Measurements from ENCODE around the gene CFAP57.

- no peak for TF ChIP-seq EZH2 (IDR thresholded peaks at IDR 0.05; ENCODE audit: borderline replicate concordance)
- TF ChIP-seq, protein P1, sequence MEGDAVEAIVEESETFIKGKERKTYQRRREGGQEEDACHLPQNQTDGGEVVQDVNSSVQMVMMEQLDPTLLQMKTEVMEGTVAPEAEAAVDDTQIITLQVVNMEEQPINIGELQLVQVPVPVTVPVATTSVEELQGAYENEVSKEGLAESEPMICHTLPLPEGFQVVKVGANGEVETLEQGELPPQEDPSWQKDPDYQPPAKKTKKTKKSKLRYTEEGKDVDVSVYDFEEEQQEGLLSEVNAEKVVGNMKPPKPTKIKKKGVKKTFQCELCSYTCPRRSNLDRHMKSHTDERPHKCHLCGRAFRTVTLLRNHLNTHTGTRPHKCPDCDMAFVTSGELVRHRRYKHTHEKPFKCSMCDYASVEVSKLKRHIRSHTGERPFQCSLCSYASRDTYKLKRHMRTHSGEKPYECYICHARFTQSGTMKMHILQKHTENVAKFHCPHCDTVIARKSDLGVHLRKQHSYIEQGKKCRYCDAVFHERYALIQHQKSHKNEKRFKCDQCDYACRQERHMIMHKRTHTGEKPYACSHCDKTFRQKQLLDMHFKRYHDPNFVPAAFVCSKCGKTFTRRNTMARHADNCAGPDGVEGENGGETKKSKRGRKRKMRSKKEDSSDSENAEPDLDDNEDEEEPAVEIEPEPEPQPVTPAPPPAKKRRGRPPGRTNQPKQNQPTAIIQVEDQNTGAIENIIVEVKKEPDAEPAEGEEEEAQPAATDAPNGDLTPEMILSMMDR (IDR thresholded peaks at IDR 0.05; ENCODE audit: poor library complexity) = no peak
- no peak for TF ChIP-seq EZH2phosphoT487 (IDR thresholded peaks at IDR 0.05; ENCODE audit: low read depth, severe bottlenecking, unreplicated experiment)
These were observed 78.9 kb downstream of the CFAP57 start for GRCh38 chr1:43251024-43251423.
